ENCODE measurements around the gene C6orf47. TPM values are rescaled to one million over a fixed set of nuclear protein-coding genes. Genes with fewer than 3 reads are reported as not detected.

C6orf47 gene
- total and polyA plus RNA-seq, 2 donors (not counting 3 experiments of a cell fraction or from before 2014, with no cell fraction given): 5.8 to 12.8 TPM

GRCh38 chr6:31617010-31617409 is 43.6 kb downstream of the C6orf47 start:
- H3K4me3 ChIP-seq (replicated peaks in 1 of 3; ENCODE audit: insufficient read depth in 1 of 3, low read depth in 1 of 3, low read length in 3 of 3): no peak overlapping the region
- H3K4me2 ChIP-seq (ENCODE audit: insufficient read depth, low read length): no peak overlapping the region
- H3K27ac ChIP-seq (ENCODE audit: insufficient read depth, low read depth, low read length): no peak overlapping the region
- POLR2A ChIA-PET: no interaction called here
- no peak for FAIRE-seq
- no peaks in the 10 kb centered on the region for H3K36me3 ChIP-seq (ENCODE audit: control insufficient read depth in 2 of 2, extremely low read depth in 1 of 2, insufficient read depth in 2 of 2, low read length in 2 of 2)
- peaks cover 14% of the 10 kb centered on the region for H3K79me2 ChIP-seq (ENCODE audit: control insufficient read depth, insufficient read depth, low read length)
- H3K9me3 ChIP-seq (replicated peaks; ENCODE audit: control insufficient read depth, insufficient read depth, low read length): no peaks in the 10 kb centered on the region
- TF ChIP-seq MYC (IDR thresholded peaks at IDR 0.05; ENCODE audit: low read depth, low read length): no peak
- TF ChIP-seq GATA2 (IDR thresholded peaks at IDR 0.05; ENCODE audit: insufficient read depth, insufficient read length, low read depth, low read length): no peak
- no peak for TF ChIP-seq EZH2 (IDR thresholded peaks at IDR 0.05; ENCODE audit: borderline replicate concordance, low read depth, low read length, severe bottlenecking)
- TF ChIP-seq JUN (IDR thresholded peaks at IDR 0.05; ENCODE audit: borderline replicate concordance, insufficient read depth, insufficient read length, low read depth): no peak
- TF ChIP-seq CTCF (IDR thresholded peaks at IDR 0.05; ENCODE audit: extremely low read depth in 1 of 2, insufficient read depth in 1 of 2, low read depth in 1 of 2, low read length in 2 of 2): no peak
- TF ChIP-seq FOS (IDR thresholded peaks at IDR 0.05; ENCODE audit: borderline replicate concordance, insufficient read depth, low read length): no peak
- TF ChIP-seq, protein P1, sequence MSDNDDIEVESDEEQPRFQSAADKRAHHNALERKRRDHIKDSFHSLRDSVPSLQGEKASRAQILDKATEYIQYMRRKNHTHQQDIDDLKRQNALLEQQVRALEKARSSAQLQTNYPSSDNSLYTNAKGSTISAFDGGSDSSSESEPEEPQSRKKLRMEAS (IDR thresholded peaks at IDR 0.05; ENCODE audit: insufficient read depth, insufficient read length): no peak
- no peak for TF ChIP-seq POLR2A (IDR thresholded peaks at IDR 0.05; ENCODE audit: low read depth, low read length)
- no peak for TF ChIP-seq POLR2AphosphoS5 (IDR thresholded peaks at IDR 0.05; ENCODE audit: insufficient read depth, low read depth, low read length)
- dilution Hi-C loops (cut with MboI; ENCODE audit: extremely low pct_ligation_motif_present, low sequenced_read_pairs) (no loop called here), intact Hi-C loops (cut with micrococcal nuclease) (no loop called here)
- H3K9me1 ChIP-seq (replicated peaks; ENCODE audit: control insufficient read depth, extremely low read depth, insufficient read depth, low read length): no peaks in the 10 kb centered on the region
- no peaks in the 10 kb centered on the region for H4K20me1 ChIP-seq (replicated peaks; ENCODE audit: control insufficient read depth, extremely low read depth, insufficient read depth, low read length)
- H3K4me1 ChIP-seq (ENCODE audit: control insufficient read depth, extremely low read depth, insufficient read depth, low read length): peaks cover 4% of the 10 kb centered on the region
- CTCF ChIA-PET: interaction anchor here (1.5 to 2.5 kb wide), 2 partner anchors 18 to 70 kb away, joined by 4 to 8 read pairs; partner anchors contain the start of gene NFKBIL1
- H2AFZ ChIP-seq (ENCODE audit: low read depth, low read length): no peak overlapping the region
- BruUV-seq (replicated peaks): no TSS peak
- H3K27me3 ChIP-seq (ENCODE audit: control insufficient read depth in 2 of 2, insufficient read depth in 2 of 2, low read length in 2 of 2): peaks cover 0 to 3% of the 10 kb centered on the region in 2 experiments
- H3K9ac ChIP-seq (replicated peaks; ENCODE audit: extremely low read depth, insufficient read depth, low read length): no peak overlapping the region
- DNase-seq (ENCODE audit: low read depth, low spot score): no peak

Data from endothelial cell of umbilical vein (primary cell).